Neuron (in vitro differentiated cells): ENCODE measurements around the gene SMYD3.
"Not testable (repeated sequence)": the region's sequence is repeated elsewhere in the genome, so short reads cannot be mapped to it uniquely, and the experiment has no call there.

Experiments
- H2AFZ ChIP-seq: one replicate; pipeline ENCODE4 v1.6.1; 2013; ENCODE audit warnings: low read depth, mild to moderate bottlenecking, inconsistent platforms, low read length, moderate library complexity
- H3K27me3 ChIP-seq: one replicate; pipeline ENCODE4 v1.6.1; 2013; ENCODE audit warnings: low read length; ENCODE audit not compliant: insufficient read depth
- H3K36me3 ChIP-seq: one replicate; pipeline ENCODE4 v1.6.1; 2013; ENCODE audit warnings: low read length; ENCODE audit not compliant: insufficient read depth
- H3K4me1 ChIP-seq: one replicate; pipeline ENCODE4 v1.6.1; 2013; ENCODE audit warnings: low read length; ENCODE audit not compliant: insufficient read depth
- H3K4me3 ChIP-seq: 2 replicates; pipeline ENCODE4 v1.5.1; 2013; ENCODE audit warnings: mild to moderate bottlenecking, low read length, moderate library complexity
- H3K9me3 ChIP-seq: one replicate; pipeline ENCODE4 v1.6.1; 2013; ENCODE audit warnings: low read length

The SMYD3 gene

DNA sequence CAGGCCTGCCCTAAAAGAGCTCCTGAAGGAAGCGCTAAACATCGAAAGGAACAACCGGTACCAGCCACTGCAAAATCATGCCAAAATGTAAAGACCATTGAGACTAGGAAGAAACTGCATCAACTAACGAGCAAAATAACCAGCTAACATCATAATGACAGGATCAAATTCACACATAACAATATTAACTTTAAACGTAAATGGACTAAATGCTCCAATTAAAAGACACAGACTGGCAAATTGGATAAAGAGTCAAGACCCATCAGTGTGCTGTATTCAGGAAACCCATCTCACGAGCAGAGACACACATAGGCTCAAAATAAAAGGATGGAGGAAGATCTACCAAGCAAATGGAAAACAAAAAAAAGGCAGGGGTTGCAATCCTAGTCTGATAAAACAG, 688.7 kb downstream of the SMYD3 start:
- H3K27me3 ChIP-seq, H3K9me3 ChIP-seq, H2AFZ ChIP-seq, H3K36me3 ChIP-seq, H3K4me3 ChIP-seq, H3K4me1 ChIP-seq: not testable (repeated sequence)

- not testable (repeated sequence) for H3K36me3 ChIP-seq, H3K9me3 ChIP-seq, H3K27me3 ChIP-seq, H3K4me3 ChIP-seq, H3K4me1 ChIP-seq, H2AFZ ChIP-seq
These were observed 690.6 kb downstream of the SMYD3 start for GRCh38 chr1:245816496-245816895.

DNA sequence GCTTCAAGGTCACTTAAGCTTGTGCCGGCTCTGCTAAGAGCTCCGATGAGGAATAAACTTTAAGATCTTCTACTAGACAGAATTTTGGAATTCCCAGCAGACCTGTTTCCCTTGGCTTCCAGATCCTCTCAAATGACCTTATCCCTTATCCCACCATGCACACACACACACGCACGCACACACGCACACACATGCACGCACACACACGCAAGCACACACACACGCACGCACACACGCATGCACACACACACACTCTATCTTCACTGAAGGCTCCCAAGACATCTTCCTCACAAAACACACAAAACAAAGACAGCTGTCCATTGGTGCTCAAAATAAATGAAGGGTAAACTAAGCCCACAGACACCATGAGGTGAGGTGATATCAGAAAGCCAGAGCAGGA, 692.4 kb downstream of the SMYD3 start:
- Histone ChIP-seq H2AFZ (no peak overlapping the region), H3K4me1 (peaks cover 3% of the 10 kb centered on the region), H3K4me3 (no peak overlapping the region), H3K9me3 (no peaks in the 10 kb centered on the region), H3K27me3 (no peaks in the 10 kb centered on the region), H3K36me3 (no peaks in the 10 kb centered on the region)

DNA sequence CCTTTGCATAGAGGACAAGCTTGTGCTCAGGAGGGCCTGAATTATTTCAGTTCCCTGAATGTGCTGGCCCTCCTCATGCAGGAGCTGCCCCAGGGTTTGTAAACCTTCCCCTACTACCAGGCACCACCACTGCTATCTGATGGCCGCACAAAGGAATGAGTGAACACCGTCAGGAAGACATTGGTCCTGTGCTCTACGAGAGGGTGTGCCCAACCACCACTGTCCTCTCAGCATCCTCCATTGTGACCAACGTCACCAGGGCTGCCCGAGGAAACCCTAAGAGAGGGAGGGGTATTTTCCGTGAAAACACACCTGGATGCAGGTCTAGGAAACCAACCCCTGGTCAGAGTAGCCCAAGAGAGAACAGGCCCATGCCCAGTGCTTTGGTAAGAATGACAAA, 694.8 kb downstream of the SMYD3 start:
- Histone ChIP-seq H3K36me3 (no peaks in the 10 kb centered on the region), H2AFZ (no peak overlapping the region), H3K4me1 (peaks cover 3% of the 10 kb centered on the region), H3K4me3 (no peak overlapping the region), H3K27me3 (no peaks in the 10 kb centered on the region), H3K9me3 (no peaks in the 10 kb centered on the region)

GRCh38 chr1:245810789-245811337, 696.2 kb downstream of the SMYD3 start:
- Histone ChIP-seq H3K36me3 (no peaks in the 10 kb centered on the region), H3K4me3 (no peak overlapping the region), H3K4me1 (peaks cover 3% of the 10 kb centered on the region), H3K9me3 (no peaks in the 10 kb centered on the region), H2AFZ (no peak overlapping the region), H3K27me3 (no peaks in the 10 kb centered on the region)

GRCh38 chr1:245810181-245810769, 696.8 kb downstream of the SMYD3 start:
- no peak overlapping the region for H2AFZ ChIP-seq
- H3K4me3 ChIP-seq, result no peak overlapping the region
- H3K36me3 ChIP-seq, result no peaks in the 10 kb centered on the region
- H3K4me1 ChIP-seq, result peaks cover 3% of the 10 kb centered on the region
- H3K27me3 ChIP-seq, result no peaks in the 10 kb centered on the region
- no peaks in the 10 kb centered on the region for H3K9me3 ChIP-seq

GRCh38 chr1:245809361-245809760, 697.7 kb downstream of the SMYD3 start:
- no peak overlapping the region for H2AFZ ChIP-seq
- H3K4me1 ChIP-seq, result peaks cover 3% of the 10 kb centered on the region
- H3K9me3 ChIP-seq, result no peaks in the 10 kb centered on the region
- H3K4me3 ChIP-seq, result no peak overlapping the region
- no peaks in the 10 kb centered on the region for H3K36me3 ChIP-seq
- H3K27me3 ChIP-seq, result no peaks in the 10 kb centered on the region

GRCh38 chr1:245807954-245808719, 698.9 kb downstream of the SMYD3 start:
- Histone ChIP-seq H3K4me1 (peaks cover 3% of the 10 kb centered on the region), H3K36me3 (no peaks in the 10 kb centered on the region), H2AFZ (no peak overlapping the region), H3K9me3 (no peaks in the 10 kb centered on the region), H3K27me3 (no peaks in the 10 kb centered on the region), H3K4me3 (no peak overlapping the region)

DNA sequence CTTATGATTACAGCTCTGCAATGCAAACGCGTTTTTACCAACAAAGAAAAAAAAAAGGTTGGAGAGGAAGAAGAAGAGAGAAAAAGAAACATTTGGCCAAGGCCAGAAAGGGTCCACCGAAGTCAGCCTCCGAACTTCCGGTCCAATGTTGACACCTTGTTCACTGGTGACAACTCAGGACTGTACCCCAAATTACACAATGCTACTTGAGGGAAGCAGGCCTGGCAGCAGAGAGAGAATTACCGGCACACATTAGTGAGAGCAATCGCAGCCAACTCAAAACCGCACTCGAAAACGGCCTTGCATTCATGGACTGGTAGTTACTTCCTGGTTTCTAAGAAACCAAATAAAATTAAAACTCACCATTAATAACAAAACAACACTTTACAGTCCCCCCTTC, 699.8 kb downstream of the SMYD3 start:
- H2AFZ ChIP-seq, result no peak overlapping the region
- no peak overlapping the region for H3K4me3 ChIP-seq
- H3K4me1 ChIP-seq, result peaks cover 3% of the 10 kb centered on the region
- H3K9me3 ChIP-seq, result no peaks in the 10 kb centered on the region
- no peaks in the 10 kb centered on the region for H3K27me3 ChIP-seq
- H3K36me3 ChIP-seq, result no peaks in the 10 kb centered on the region

DNA sequence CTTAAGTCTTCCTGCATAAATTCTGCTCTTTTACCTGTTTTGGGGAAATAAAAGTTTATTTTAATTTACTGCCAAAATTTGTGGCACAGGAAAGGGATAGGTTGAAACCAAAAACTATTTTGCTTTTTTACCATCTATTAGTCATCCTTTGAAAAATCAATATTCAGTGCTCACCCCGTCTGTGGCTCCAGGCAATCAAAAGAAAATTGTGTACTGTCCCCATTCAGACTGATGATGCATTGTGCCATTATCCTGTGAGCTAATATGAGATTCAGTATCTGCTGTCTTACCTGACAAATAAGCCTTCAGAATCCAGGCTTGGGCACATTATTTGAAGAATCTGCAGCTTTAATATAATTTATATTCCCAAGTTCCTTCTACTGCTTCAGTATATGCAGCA, 701.5 kb downstream of the SMYD3 start:
- Histone ChIP-seq H3K9me3 (no peaks in the 10 kb centered on the region), H3K36me3 (no peaks in the 10 kb centered on the region), H2AFZ (no peak overlapping the region), H3K4me3 (no peak overlapping the region), H3K27me3 (no peaks in the 10 kb centered on the region), H3K4me1 (no peaks in the 10 kb centered on the region)

DNA sequence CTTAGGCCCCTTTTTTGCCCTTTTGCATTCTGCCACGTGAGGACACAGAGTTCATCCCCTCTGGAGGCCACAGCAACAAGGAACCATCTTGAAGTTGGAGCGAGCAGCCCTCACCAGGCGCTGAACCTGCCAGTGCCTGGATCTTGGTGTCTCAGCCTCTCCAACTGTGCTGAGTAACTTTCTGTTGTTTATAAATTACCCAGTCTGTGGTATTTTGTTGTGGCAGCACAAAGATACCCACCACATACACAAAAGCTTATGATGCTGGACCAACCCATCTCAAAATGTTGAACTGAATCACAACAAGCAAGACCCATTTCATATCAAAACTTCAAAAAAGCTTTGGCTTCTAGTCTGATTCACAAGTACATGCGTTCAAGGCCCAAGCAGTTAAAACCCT, 702.4 kb downstream of the SMYD3 start:
- H3K9me3 ChIP-seq, result no peaks in the 10 kb centered on the region
- H3K4me3 ChIP-seq, result no peak overlapping the region
- no peaks in the 10 kb centered on the region for H3K27me3 ChIP-seq
- H2AFZ ChIP-seq, result no peak overlapping the region
- H3K4me1 ChIP-seq, result no peaks in the 10 kb centered on the region
- H3K36me3 ChIP-seq, result no peaks in the 10 kb centered on the region

GRCh38 chr1:245803666-245804037, 703.4 kb downstream of the SMYD3 start:
- Histone ChIP-seq H2AFZ (no peak overlapping the region), H3K27me3 (no peaks in the 10 kb centered on the region), H3K4me1 (no peaks in the 10 kb centered on the region), H3K9me3 (no peaks in the 10 kb centered on the region), H3K36me3 (no peaks in the 10 kb centered on the region), H3K4me3 (no peak overlapping the region)

GRCh38 chr1:245802941-245803665, 704.0 kb downstream of the SMYD3 start:
- Histone ChIP-seq H3K9me3 (no peaks in the 10 kb centered on the region), H3K4me3 (no peak overlapping the region), H3K36me3 (no peaks in the 10 kb centered on the region), H2AFZ (no peak overlapping the region), H3K27me3 (no peaks in the 10 kb centered on the region), H3K4me1 (no peaks in the 10 kb centered on the region)
